ENCODE results near the gene CPO.

GRCh38 chr2:206987810-206988209 is 48.5 kb downstream of the CPO start:
- no peak for TF ChIP-seq CTCF (IDR thresholded peaks at IDR 0.05 in 4 of 5, conservative IDR thresholded peaks at IDR 0.05 in 1 of 5)
- no peak for TF ChIP-seq POLR2A (IDR thresholded peaks at IDR 0.05)
